ENCODE data around the gene SART1. TPM values are rescaled to one million over a fixed set of nuclear protein-coding genes. Genes with fewer than 3 reads are reported as not detected.
A peak's percentile ranks its signal among the peaks of the same experiment; 100 is the strongest.

Gene SART1
- total and polyA plus RNA-seq, 2 donors (not counting 1 experiment from before 2014, with no cell fraction given) = 17.4 to 43.3 TPM

- no peaks in the 10 kb centered on the region for H4K20me1 ChIP-seq (ENCODE audit: control insufficient read depth, extremely low read depth, insufficient read depth, low read length)
- H3K36me3 ChIP-seq (ENCODE audit: control insufficient read depth, insufficient read depth, low read length) = peaks cover 1% of the 10 kb centered on the region
- H2AFZ ChIP-seq (ENCODE audit: low read length) = no peak overlapping the region
- H3K9ac ChIP-seq (ENCODE audit: insufficient read depth, low read length) = no peak overlapping the region
- no peaks in the 10 kb centered on the region for H3K27me3 ChIP-seq (ENCODE audit: control insufficient read depth, insufficient read depth, low read length)
- no peaks in the 10 kb centered on the region for H3K79me2 ChIP-seq (ENCODE audit: control insufficient read depth, insufficient read depth, low read length)
- no peaks in the 10 kb centered on the region for H3K9me3 ChIP-seq (ENCODE audit: control insufficient read depth, insufficient read depth, low read depth, low read length)
- H3K4me1 ChIP-seq (ENCODE audit: control insufficient read depth, extremely low read depth, insufficient read depth, low read length) = no peaks in the 10 kb centered on the region
- TF ChIP-seq CTCF (conservative IDR thresholded peaks at IDR 0.05 in 1 of 2, IDR thresholded peaks at IDR 0.05 in 1 of 2; ENCODE audit: low read depth in 1 of 2, low read length in 2 of 2) (no peak), EZH2 (IDR thresholded peaks at IDR 0.05; ENCODE audit: low read length, missing control alignments) (no peak)
- no peak overlapping the region for H3K27ac ChIP-seq (ENCODE audit: insufficient read depth, low read length)
- no peak overlapping the region for H3K4me2 ChIP-seq (ENCODE audit: extremely low read depth, insufficient read depth, low read length)
- H3K4me3 ChIP-seq (replicated peaks in 1 of 4; ENCODE audit: control extremely low read depth in 1 of 4, insufficient read depth in 1 of 4, low read depth in 3 of 4, low read length in 4 of 4) = no peak overlapping the region
- no peak for DNase-seq (ENCODE audit: low read depth in 2 of 2)
Observed at GRCh38 chr11:65983589-65983987, 22.1 kb downstream of the SART1 start.

GRCh38 chr11:65987336-65987735 lies 25.8 kb downstream of the SART1 start:
- no peaks in the 10 kb centered on the region for H3K4me1 ChIP-seq (ENCODE audit: control insufficient read depth, extremely low read depth, insufficient read depth, low read length)
- no peak overlapping the region for H3K4me2 ChIP-seq (ENCODE audit: extremely low read depth, insufficient read depth, low read length)
- no peaks in the 10 kb centered on the region for H3K27me3 ChIP-seq (ENCODE audit: control insufficient read depth, insufficient read depth, low read length)
- H3K4me3 ChIP-seq (replicated peaks in 1 of 4; ENCODE audit: control extremely low read depth in 1 of 4, insufficient read depth in 1 of 4, low read depth in 3 of 4, low read length in 4 of 4) = no peak overlapping the region
- no peaks in the 10 kb centered on the region for H3K79me2 ChIP-seq (ENCODE audit: control insufficient read depth, insufficient read depth, low read length)
- TF ChIP-seq EZH2 (IDR thresholded peaks at IDR 0.05; ENCODE audit: low read length, missing control alignments) (no peak), CTCF (conservative IDR thresholded peaks at IDR 0.05 in 1 of 2, IDR thresholded peaks at IDR 0.05 in 1 of 2; ENCODE audit: low read depth in 1 of 2, low read length in 2 of 2) (no peak)
- H3K27ac ChIP-seq (ENCODE audit: insufficient read depth, low read length) = no peak overlapping the region
- H3K9me3 ChIP-seq (ENCODE audit: control insufficient read depth, insufficient read depth, low read depth, low read length) = no peaks in the 10 kb centered on the region
- H2AFZ ChIP-seq (ENCODE audit: low read length) = no peak overlapping the region
- H4K20me1 ChIP-seq (ENCODE audit: control insufficient read depth, extremely low read depth, insufficient read depth, low read length) = no peaks in the 10 kb centered on the region
- H3K36me3 ChIP-seq (ENCODE audit: control insufficient read depth, insufficient read depth, low read length) = no peaks in the 10 kb centered on the region
- no peak for DNase-seq (ENCODE audit: low read depth in 2 of 2)
- no peak overlapping the region for H3K9ac ChIP-seq (ENCODE audit: insufficient read depth, low read length)

DNA sequence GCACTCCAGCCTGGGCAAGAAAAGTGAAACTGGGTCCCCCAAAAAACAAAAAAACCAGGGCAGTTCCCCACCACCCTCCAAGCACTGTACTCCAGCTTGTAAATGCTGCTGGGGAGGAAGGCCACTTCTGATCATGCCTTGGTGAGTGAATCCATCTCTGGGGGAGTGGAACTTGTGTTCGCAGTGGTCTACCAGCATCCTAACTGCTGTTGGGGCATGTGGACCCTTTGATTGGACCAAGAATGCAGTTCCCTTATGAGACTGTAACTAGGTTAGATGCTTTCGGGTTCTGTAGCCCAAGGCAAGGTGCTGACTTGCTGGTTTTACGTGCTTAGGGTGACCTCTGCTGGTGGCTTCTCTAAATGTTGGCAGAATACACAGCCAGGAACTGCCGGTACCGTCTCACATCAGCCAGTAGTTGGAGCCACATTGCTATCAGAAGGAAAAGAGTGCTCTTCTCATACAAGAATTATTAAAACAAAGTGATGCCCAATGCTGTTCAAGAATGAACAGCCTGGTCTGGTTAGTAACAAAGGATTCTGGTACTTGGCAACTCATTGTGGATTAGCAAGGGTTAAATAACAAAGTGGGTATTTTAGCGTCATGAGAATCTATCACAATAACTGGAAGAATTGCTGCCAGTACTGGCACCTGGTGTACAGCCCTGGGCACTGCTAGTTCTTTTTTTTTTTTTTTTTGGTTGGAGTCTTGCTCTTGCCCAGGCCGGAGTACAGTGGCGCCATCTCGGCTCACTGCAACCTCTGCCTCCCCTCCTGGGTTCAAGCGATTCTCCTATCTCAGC lies 27.5 kb downstream of the SART1 start:
- peak; percentile 89 to 97 for DNase-seq (ENCODE audit: low read depth in 2 of 2)
- TF ChIP-seq CTCF (conservative IDR thresholded peaks at IDR 0.05 in 1 of 2, IDR thresholded peaks at IDR 0.05 in 1 of 2; ENCODE audit: low read depth in 1 of 2, low read length in 2 of 2) = peak; percentile 94 to 95
- TF ChIP-seq EZH2 (IDR thresholded peaks at IDR 0.05; ENCODE audit: low read length, missing control alignments) = no peak
- Histone ChIP-seq H3K9ac (ENCODE audit: insufficient read depth, low read length) (no peak overlapping the region), H3K27ac (ENCODE audit: insufficient read depth, low read length) (no peak overlapping the region), H3K4me2 (ENCODE audit: extremely low read depth, insufficient read depth, low read length) (no peak overlapping the region), H2AFZ (ENCODE audit: low read length) (no peak overlapping the region), H3K27me3 (ENCODE audit: control insufficient read depth, insufficient read depth, low read length) (no peaks in the 10 kb centered on the region), H4K20me1 (ENCODE audit: control insufficient read depth, extremely low read depth, insufficient read depth, low read length) (no peaks in the 10 kb centered on the region), H3K4me1 (ENCODE audit: control insufficient read depth, extremely low read depth, insufficient read depth, low read length) (no peaks in the 10 kb centered on the region), H3K9me3 (ENCODE audit: control insufficient read depth, insufficient read depth, low read depth, low read length) (no peaks in the 10 kb centered on the region), H3K4me3 (replicated peaks in 1 of 4; ENCODE audit: control extremely low read depth in 1 of 4, insufficient read depth in 1 of 4, low read depth in 3 of 4, low read length in 4 of 4) (no peak overlapping the region), H3K79me2 (ENCODE audit: control insufficient read depth, insufficient read depth, low read length) (no peaks in the 10 kb centered on the region), H3K36me3 (ENCODE audit: control insufficient read depth, insufficient read depth, low read length) (no peaks in the 10 kb centered on the region)
